ENCODE data around the gene MYOG.

MYOG gene

GRCh38 chr1:203085528-203086406 lies at the start of gene MYOG:
Gene MYOG, minus strand, starts transcription at chr1:203086012. Its CDS starts 51 bp downstream, at chr1:203085961.
- DNase-seq: no peak
- TF ChIP-seq POLR2A (IDR thresholded peaks at IDR 0.05; ENCODE audit: low read length) (no peak), GATA1 (IDR thresholded peaks at IDR 0.05; ENCODE audit: low read depth, low read length) (no peak)

GRCh38 chr1:203133970-203134725 lies 48.3 kb upstream of the MYOG start:
- TF ChIP-seq GATA1 (IDR thresholded peaks at IDR 0.05; ENCODE audit: low read depth, low read length): no peak
- TF ChIP-seq POLR2A (IDR thresholded peaks at IDR 0.05; ENCODE audit: low read length): no peak
- DNase-seq: no peak

GRCh38 chr1:203131548-203132200 lies 45.9 kb upstream of the MYOG start:
- DNase-seq: no peak
- no peak for TF ChIP-seq GATA1 (IDR thresholded peaks at IDR 0.05; ENCODE audit: low read depth, low read length)
- no peak for TF ChIP-seq POLR2A (IDR thresholded peaks at IDR 0.05; ENCODE audit: low read length)

- no peak for DNase-seq
- no peak for TF ChIP-seq GATA1 (IDR thresholded peaks at IDR 0.05; ENCODE audit: low read depth, low read length)
- TF ChIP-seq POLR2A (IDR thresholded peaks at IDR 0.05; ENCODE audit: low read length): no peak
These were observed 44.7 kb upstream of the MYOG start for GRCh38 chr1:203130358-203130985.

GRCh38 chr1:203129501-203130231 lies 43.9 kb upstream of the MYOG start:
- DNase-seq: no peak
- TF ChIP-seq GATA1 (IDR thresholded peaks at IDR 0.05; ENCODE audit: low read depth, low read length): no peak
- TF ChIP-seq POLR2A (IDR thresholded peaks at IDR 0.05; ENCODE audit: low read length): no peak

GRCh38 chr1:203128716-203129500 lies 43.1 kb upstream of the MYOG start:
- no peak for TF ChIP-seq GATA1 (IDR thresholded peaks at IDR 0.05; ENCODE audit: low read depth, low read length)
- no peak for TF ChIP-seq POLR2A (IDR thresholded peaks at IDR 0.05; ENCODE audit: low read length)
- DNase-seq: no peak

- DNase-seq: no peak
- no peak for TF ChIP-seq GATA1 (IDR thresholded peaks at IDR 0.05; ENCODE audit: low read depth, low read length)
- no peak for TF ChIP-seq POLR2A (IDR thresholded peaks at IDR 0.05; ENCODE audit: low read length)
These were observed 42.6 kb upstream of the MYOG start for GRCh38 chr1:203128431-203128715.

- TF ChIP-seq POLR2A (IDR thresholded peaks at IDR 0.05; ENCODE audit: low read length): no peak
- no peak for TF ChIP-seq GATA1 (IDR thresholded peaks at IDR 0.05; ENCODE audit: low read depth, low read length)
- DNase-seq: no peak
These were observed 42.0 kb upstream of the MYOG start, which contains the start of gene ADORA1 for GRCh38 chr1:203127666-203128430. Gene ADORA1, plus strand, starts transcription at chr1:203127726. Its CDS starts 1,116 bp downstream, at chr1:203128842.

- no peak for TF ChIP-seq GATA1 (IDR thresholded peaks at IDR 0.05; ENCODE audit: low read depth, low read length)
- TF ChIP-seq POLR2A (IDR thresholded peaks at IDR 0.05; ENCODE audit: low read length): no peak
- DNase-seq: no peak
These were observed 41.3 kb upstream of the MYOG start for GRCh38 chr1:203126866-203127665.

- DNase-seq: no peak
- TF ChIP-seq GATA1 (IDR thresholded peaks at IDR 0.05; ENCODE audit: low read depth, low read length): no peak
- no peak for TF ChIP-seq POLR2A (IDR thresholded peaks at IDR 0.05; ENCODE audit: low read length)
These were observed 40.5 kb upstream of the MYOG start for GRCh38 chr1:203126151-203126865.
